Esophagus muscularis mucosa (tissue), 4 donors: Measurements from ENCODE around the gene GAMT. TPM values are rescaled to one million over a fixed set of nuclear protein-coding genes. Genes with fewer than 3 reads are reported as not detected.

ENCODE experiments used
- DNase-seq: peaks from one replicate; pipeline ENCODE4 v3.0.0-alpha.2; 2017; ENCODE audit errors: extremely low spot score
- H3K27ac ChIP-seq, 4 donors: fragments of 200-600 bp; sonication (generic); replicated peaks in 1 of 4; 1 replicate in 3 of 4; 2 replicates in 1 of 4; pipeline ENCODE4 v1.5.1; 2016 to 2019; ENCODE audit warnings: mild to moderate bottlenecking in 1 of 4
- H3K27me3 ChIP-seq, 4 donors: fragments of 200-600 bp; sonication (generic); one replicate each; pipeline versions ENCODE4 v1.5.1 to v1.6.0; 2016 to 2019
- H3K36me3 ChIP-seq, 4 donors: fragments of 200-600 bp; sonication (generic); one replicate each; pipeline ENCODE4 v1.5.1; 2016 to 2019
- H3K4me1 ChIP-seq, 4 donors: fragments of 200-600 bp; sonication (generic); one replicate each; pipeline ENCODE4 v1.5.1; 2016 to 2019
- H3K4me3 ChIP-seq, 4 donors: fragments of 200-600 bp; sonication (generic); 1 replicate in 2 of 4; 2 replicates in 2 of 4; pipeline ENCODE4 v1.5.1; 2016 to 2019; ENCODE audit warnings: mild to moderate bottlenecking in 4 of 4, moderate library complexity in 1 of 4
- H3K9me3 ChIP-seq, 4 donors: fragments of 200-600 bp; sonication (generic); 1 replicate in 3 of 4; 2 replicates in 1 of 4; pipeline ENCODE4 v1.5.1; 2016 to 2019
- CTCF ChIP-seq, 3 experiments: fragments of 200-600 bp in 2 of 3; fragments of 450-650 bp in 1 of 3; sonication (generic) in 2 of 3; IDR thresholded peaks; one replicate each; pipeline ENCODE4 v1.5.1; 2017 to 2019; ENCODE audit warnings: antibody characterized with exemption in 3 of 3, mild to moderate bottlenecking in 2 of 3, moderate library complexity in 1 of 3
- EP300 ChIP-seq: sonication (generic); formaldehyde crosslinking; IDR thresholded peaks from one replicate; pipeline ENCODE4 v1.6.1; 2017; ENCODE audit warnings: antibody characterized with exemption
- POLR2A ChIP-seq: fragments of 450-650 bp; IDR thresholded peaks from one replicate; pipeline ENCODE4 v1.6.1; 2017; ENCODE audit warnings: antibody characterized with exemption, moderate library complexity, mild to moderate bottlenecking, low read depth
- POLR2AphosphoS5 ChIP-seq, 2 donors: sonication (generic); formaldehyde crosslinking; IDR thresholded peaks; one replicate each; pipeline ENCODE4 v1.6.1; 2017; ENCODE audit warnings: antibody characterized with exemption in 2 of 2
- WGBS: methylation state at CpG from one replicate; pipeline ENCODE4 v1.1.5; 2018; 5-methylcytosine and 5-hydroxymethylcytosine counted together
- intact Hi-C: fragments of 100-400 bp; cut with DNase I; formaldehyde crosslinking; loops from one replicate; pipeline ENCODE4 v1.15.1; 2023
- total RNA-seq, 4 donors: library from RNA; depleted of rRNA; stranded (reverse); fragments of >200 nt; gene quantifications; one replicate each; pipeline versions ENCODE4 v1.1.0 to v1.2.1, GENCODE V29; 2016

GAMT gene
- total RNA-seq, 4 donors from 2014 or later: 5.8 to 13.4 (median 11.9) TPM

- no peaks in the 10 kb centered on the region for H3K27me3 ChIP-seq
- peaks cover 48 to 63% (median 57%) of the 10 kb centered on the region in 4 donors for H3K4me1 ChIP-seq
- no peaks in the 10 kb centered on the region for H3K9me3 ChIP-seq
- H3K4me3 ChIP-seq: peak overlapping the region; percentile 89 to 100 (median 100)
- TF ChIP-seq POLR2A (no peak), EP300 (no peak), POLR2AphosphoS5 (IDR thresholded peaks at IDR 0.05) (peak; percentile 36 to 42), CTCF (IDR thresholded peaks at IDR 0.05) (no peak)
- 0% methylated on average over 1 of the region's 69 CpGs for WGBS
- H3K27ac ChIP-seq: peak overlapping the region; percentile 90 to 98 (median 96)
- intact Hi-C loops: loop anchor here (10.0 kb wide), 1 partner anchor 124 kb away; the partner anchor contains the start of gene EFNA2
- H3K36me3 ChIP-seq: peaks cover 0 to 20% (median 9%) of the 10 kb centered on the region in 4 donors
- no peak for DNase-seq
Measured at GRCh38 chr19:1408300-1409203, 7.2 kb upstream of the GAMT start.

GRCh38 chr19:1407528-1408299 lies 6.4 kb upstream of the GAMT start, which contains the start of gene DAZAP1:
TSS of gene DAZAP1 (plus strand) at chr19:1407586. CDS start at chr19:1407774, 188 bp downstream.
- Histone ChIP-seq H3K36me3 (peaks cover 0 to 11% (median 2%) of the 10 kb centered on the region in 4 donors), H3K9me3 (no peaks in the 10 kb centered on the region), H3K4me1 (peaks cover 43 to 57% (median 54%) of the 10 kb centered on the region in 4 donors), H3K4me3 (peak within 1 kb of the TSS; percentile 89 to 100 (median 100)), H3K27me3 (no peaks in the 10 kb centered on the region), H3K27ac (peak within 1 kb of the TSS; percentile 90 to 98 (median 96))
- intact Hi-C loops: loop anchor here (10.0 kb wide), 1 partner anchor 123 kb away; the partner anchor contains the start of gene EFNA2
- no peak for DNase-seq
- no peak for TF ChIP-seq POLR2AphosphoS5 (IDR thresholded peaks at IDR 0.05)
- no peak for TF ChIP-seq POLR2A
- TF ChIP-seq CTCF (IDR thresholded peaks at IDR 0.05): no peak
- no peak for TF ChIP-seq EP300
- under 1% methylated on average over 48 of the region's 121 CpGs for WGBS

GRCh38 chr19:1406774-1407527 lies 5.6 kb upstream of the GAMT start:
- WGBS: under 1% methylated on average over 41 of the region's 72 CpGs
- intact Hi-C loops: loop anchor here (10.0 kb wide), 1 partner anchor 122 kb away; the partner anchor contains the start of gene EFNA2
- peaks cover 35 to 57% (median 54%) of the 10 kb centered on the region in 4 donors for H3K4me1 ChIP-seq

More at GRCh38 chr19:1406774-1407527, 5.6 kb upstream of the GAMT start:
- Histone ChIP-seq H3K4me3 (peak overlapping the region; percentile 89 to 100 (median 100)), H3K36me3 (peaks cover 0 to 10% (median 0%) of the 10 kb centered on the region in 4 donors), H3K9me3 (no peaks in the 10 kb centered on the region), H3K27me3 (peaks cover 0 to 5% (median 0%) of the 10 kb centered on the region in 4 donors), H3K27ac (peak overlapping the region; percentile 82 to 98 (median 94))
- TF ChIP-seq EP300 (no peak), POLR2AphosphoS5 (IDR thresholded peaks at IDR 0.05) (peak; percentile 49 to 87), POLR2A (peak; percentile 40), CTCF (IDR thresholded peaks at IDR 0.05) (peak in 2 of 3 experiments; percentile 21 to 24)
- DNase-seq: peak; percentile 99
